GM19240 (cell line): ENCODE data around the gene AURKAIP1.

Experiments
- DNase-seq: peaks from one replicate; pipeline ENCODE4 v3.0.0; 2011; ENCODE audit warnings: low spot score; ENCODE audit not compliant: insufficient read length

Gene AURKAIP1

GRCh38 chr1:1348420-1349255, 26.4 kb downstream of the AURKAIP1 start:
- no peak for DNase-seq

- no peak for DNase-seq
Observed at GRCh38 chr1:1347663-1348419, 27.2 kb downstream of the AURKAIP1 start.

- no peak for DNase-seq
Observed at GRCh38 chr1:1347026-1347595, 27.9 kb downstream of the AURKAIP1 start.

GRCh38 chr1:1346501-1346890, 28.5 kb downstream of the AURKAIP1 start:
- DNase-seq = no peak

- DNase-seq = no peak
Observed at GRCh38 chr1:1345860-1346500, 29.0 kb downstream of the AURKAIP1 start.

- no peak for DNase-seq
Observed at GRCh38 chr1:1345384-1345783, 29.6 kb downstream of the AURKAIP1 start.

- no peak for DNase-seq
Observed at GRCh38 chr1:1344655-1345361, 30.2 kb downstream of the AURKAIP1 start.

GRCh38 chr1:1343811-1344421, 31.1 kb downstream of the AURKAIP1 start:
- no peak for DNase-seq

GRCh38 chr1:1342584-1343115, 32.4 kb downstream of the AURKAIP1 start:
- no peak for DNase-seq

GRCh38 chr1:1342061-1342562, 32.9 kb downstream of the AURKAIP1 start:
- no peak for DNase-seq

GRCh38 chr1:1341549-1342021, 33.4 kb downstream of the AURKAIP1 start:
- DNase-seq = no peak

- no peak for DNase-seq
Observed at GRCh38 chr1:1340791-1341548, 34.0 kb downstream of the AURKAIP1 start.

- DNase-seq = no peak
Observed at GRCh38 chr1:1340185-1340584, 34.8 kb downstream of the AURKAIP1 start.

GRCh38 chr1:1338278-1338677, 36.7 kb downstream of the AURKAIP1 start:
- no peak for DNase-seq

- no peak for DNase-seq
Observed at GRCh38 chr1:1337793-1338147, 37.2 kb downstream of the AURKAIP1 start.

- DNase-seq = no peak
Observed at GRCh38 chr1:1336931-1337792, 37.8 kb downstream of the AURKAIP1 start.

- no peak for DNase-seq
Observed at GRCh38 chr1:1336446-1336845, 38.6 kb downstream of the AURKAIP1 start.

- no peak for DNase-seq
Observed at GRCh38 chr1:1335792-1336248, 39.2 kb downstream of the AURKAIP1 start.
